Activated T-helper 1 cell treated with anti-CD3 and anti-CD28 coated beads, Interleukin-12 subunit alpha, Interleukin-12 subunit beta, Interleukin-2, Interleukin-4 antibody, amounts not matched to agents 30 ng/mL and 10 ng/mL and 1 ng/mL, durations not matched to agents 14 hours and 24 hours and 36 hours (primary cell): ENCODE results near the gene FAM184A. TPM values are rescaled to one million over a fixed set of nuclear protein-coding genes. Genes with fewer than 3 reads are reported as not detected.
"Not testable (repeated sequence)": the region's sequence is repeated elsewhere in the genome, so short reads cannot be mapped to it uniquely, and the experiment has no call there.

Experiments used
- DNase-seq: peaks from one replicate; pipeline ENCODE4 v3.0.0; 2021; ENCODE audit warnings: low spot score
- H3K27ac Mint-ChIP-seq: one replicate; pipeline ENCODE4 v1.8.0; 2021; ENCODE audit warnings: mild to moderate bottlenecking, mixed read lengths
- H3K27me3 Mint-ChIP-seq: one replicate; pipeline ENCODE4 v1.8.0; 2022; ENCODE audit warnings: mild to moderate bottlenecking, moderate library complexity, mixed read lengths; ENCODE audit not compliant: insufficient read depth
- H3K36me3 Mint-ChIP-seq: one replicate; pipeline ENCODE4 v1.8.0; 2021; ENCODE audit warnings: low read depth, mixed read lengths
- H3K4me1 Mint-ChIP-seq: one replicate; pipeline ENCODE4 v1.8.0; 2021; ENCODE audit warnings: low read depth, mixed read lengths
- H3K4me3 Mint-ChIP-seq: one replicate; pipeline ENCODE4 v1.8.0; 2021; ENCODE audit warnings: mild to moderate bottlenecking, moderate library complexity, mixed read lengths
- H3K9me3 Mint-ChIP-seq: one replicate; pipeline ENCODE4 v1.8.0; 2021; ENCODE audit warnings: mixed read lengths
- intact Hi-C: fragments of 100-400 bp; cut with micrococcal nuclease; formaldehyde crosslinking; loops from one replicate; pipeline ENCODE4 v1.15.1; 2024
- total RNA-seq: library from RNA; stranded (reverse); gene quantifications from 2 replicates; pipeline ENCODE4 v1.2.3, GENCODE V29; 2022

FAM184A gene
- total RNA-seq, 1 donor from 2014 or later, result 9.4 TPM

- H3K27ac Mint-ChIP-seq, H3K4me1 Mint-ChIP-seq, intact Hi-C loops, H3K4me3 Mint-ChIP-seq, DNase-seq, H3K36me3 Mint-ChIP-seq, H3K27me3 Mint-ChIP-seq, H3K9me3 Mint-ChIP-seq: not testable (repeated sequence)
Measured at GRCh38 chr6:119015165-119015564, 63.3 kb downstream of the FAM184A start.

- DNase-seq, result no peak
- peaks cover 15% of the 10 kb centered on the region for H3K36me3 Mint-ChIP-seq
- H3K27ac Mint-ChIP-seq, result no peak overlapping the region
- H3K27me3 Mint-ChIP-seq, result no peaks in the 10 kb centered on the region
- intact Hi-C loops, result no loop called here
- no peaks in the 10 kb centered on the region for H3K4me1 Mint-ChIP-seq
- H3K4me3 Mint-ChIP-seq, result no peak overlapping the region
- peaks cover 6% of the 10 kb centered on the region for H3K9me3 Mint-ChIP-seq
Measured at GRCh38 chr6:119012521-119012920, 65.9 kb downstream of the FAM184A start.

GRCh38 chr6:119009266-119009665 lies 69.2 kb downstream of the FAM184A start:
- H3K36me3 Mint-ChIP-seq, H3K9me3 Mint-ChIP-seq, intact Hi-C loops, H3K4me1 Mint-ChIP-seq, H3K27ac Mint-ChIP-seq, DNase-seq, H3K4me3 Mint-ChIP-seq, H3K27me3 Mint-ChIP-seq: not testable (repeated sequence)

GRCh38 chr6:119006974-119007373 lies 71.5 kb downstream of the FAM184A start:
- no peak overlapping the region for H3K4me3 Mint-ChIP-seq
- intact Hi-C loops, result no loop called here
- no peaks in the 10 kb centered on the region for H3K27me3 Mint-ChIP-seq
- peaks cover 6% of the 10 kb centered on the region for H3K9me3 Mint-ChIP-seq
- H3K27ac Mint-ChIP-seq, result no peak overlapping the region
- DNase-seq, result no peak
- H3K4me1 Mint-ChIP-seq, result no peaks in the 10 kb centered on the region
- H3K36me3 Mint-ChIP-seq, result peaks cover 9% of the 10 kb centered on the region

- Mint-ChIP-seq H3K9me3 (no peaks in the 10 kb centered on the region), H3K27me3 (no peaks in the 10 kb centered on the region), H3K4me3 (no peak overlapping the region), H3K4me1 (no peaks in the 10 kb centered on the region), H3K27ac (no peak overlapping the region), H3K36me3 (peaks cover 6% of the 10 kb centered on the region)
- intact Hi-C loops, result no loop called here
- no peak for DNase-seq
Measured at GRCh38 chr6:119002069-119002468, 76.4 kb downstream of the FAM184A start.

GRCh38 chr6:118999494-119000040 lies 78.9 kb downstream of the FAM184A start:
- Mint-ChIP-seq H3K4me1 (peaks cover 5% of the 10 kb centered on the region), H3K9me3 (no peaks in the 10 kb centered on the region), H3K4me3 (no peak overlapping the region), H3K36me3 (peaks cover 6% of the 10 kb centered on the region), H3K27me3 (no peaks in the 10 kb centered on the region), H3K27ac (no peak overlapping the region)
- intact Hi-C loops, result no loop called here
- DNase-seq, result no peak

GRCh38 chr6:118997426-118997825 lies 81.0 kb downstream of the FAM184A start:
- H3K36me3 Mint-ChIP-seq, H3K27ac Mint-ChIP-seq, H3K27me3 Mint-ChIP-seq, DNase-seq, H3K4me1 Mint-ChIP-seq, intact Hi-C loops, H3K9me3 Mint-ChIP-seq, H3K4me3 Mint-ChIP-seq: not testable (repeated sequence)

- no peak for DNase-seq
- Mint-ChIP-seq H3K27ac (no peak overlapping the region), H3K36me3 (peaks cover 6% of the 10 kb centered on the region), H3K4me1 (peaks cover 5% of the 10 kb centered on the region), H3K4me3 (no peak overlapping the region), H3K9me3 (no peaks in the 10 kb centered on the region), H3K27me3 (no peaks in the 10 kb centered on the region)
- intact Hi-C loops, result no loop called here
Measured at GRCh38 chr6:118996289-118996820, 82.1 kb downstream of the FAM184A start.

GRCh38 chr6:118993803-118994251 lies 84.6 kb downstream of the FAM184A start:
- peaks cover 5% of the 10 kb centered on the region for H3K4me1 Mint-ChIP-seq
- intact Hi-C loops, result no loop called here
- peaks cover 6% of the 10 kb centered on the region for H3K36me3 Mint-ChIP-seq
- H3K27ac Mint-ChIP-seq, result no peak overlapping the region
- DNase-seq, result no peak
- H3K27me3 Mint-ChIP-seq, result no peaks in the 10 kb centered on the region
- no peaks in the 10 kb centered on the region for H3K9me3 Mint-ChIP-seq
- H3K4me3 Mint-ChIP-seq, result no peak overlapping the region

GRCh38 chr6:118993358-118993757 lies 85.1 kb downstream of the FAM184A start:
- Mint-ChIP-seq H3K27me3 (no peaks in the 10 kb centered on the region), H3K27ac (no peak overlapping the region), H3K4me1 (peaks cover 5% of the 10 kb centered on the region), H3K9me3 (no peaks in the 10 kb centered on the region), H3K4me3 (no peak overlapping the region), H3K36me3 (peaks cover 1% of the 10 kb centered on the region)
- intact Hi-C loops, result no loop called here
- DNase-seq, result no peak

GRCh38 chr6:118992186-118992795 lies 86.2 kb downstream of the FAM184A start:
- no peak overlapping the region for H3K27ac Mint-ChIP-seq
- H3K4me3 Mint-ChIP-seq, result no peak overlapping the region
- H3K4me1 Mint-ChIP-seq, result peaks cover 5% of the 10 kb centered on the region
- H3K36me3 Mint-ChIP-seq, result no peaks in the 10 kb centered on the region
- intact Hi-C loops, result no loop called here
- DNase-seq, result no peak
- H3K27me3 Mint-ChIP-seq, result no peaks in the 10 kb centered on the region
- H3K9me3 Mint-ChIP-seq, result no peaks in the 10 kb centered on the region

GRCh38 chr6:118986312-118986711 lies 92.2 kb downstream of the FAM184A start:
- intact Hi-C loops, result no loop called here
- peaks cover 7% of the 10 kb centered on the region for H3K4me1 Mint-ChIP-seq
- no peaks in the 10 kb centered on the region for H3K36me3 Mint-ChIP-seq
- no peaks in the 10 kb centered on the region for H3K9me3 Mint-ChIP-seq
- H3K27me3 Mint-ChIP-seq, result no peaks in the 10 kb centered on the region
- H3K4me3 Mint-ChIP-seq, result no peak overlapping the region
- H3K27ac Mint-ChIP-seq, result no peak overlapping the region
- no peak for DNase-seq

GRCh38 chr6:118985123-118985830 lies 93.2 kb downstream of the FAM184A start:
- no peak for DNase-seq
- Mint-ChIP-seq H3K4me1 (peaks cover 7% of the 10 kb centered on the region), H3K36me3 (no peaks in the 10 kb centered on the region), H3K9me3 (no peaks in the 10 kb centered on the region), H3K27ac (no peak overlapping the region), H3K27me3 (no peaks in the 10 kb centered on the region), H3K4me3 (no peak overlapping the region)
- intact Hi-C loops, result no loop called here
